ENCODE data around the gene HLA-DQB2. TPM values are rescaled to one million over a fixed set of nuclear protein-coding genes. Genes with fewer than 3 reads are reported as not detected.
"Not testable (repeated sequence)": the region's sequence is repeated elsewhere in the genome, so short reads cannot be mapped to it uniquely, and the experiment has no call there.

Gene HLA-DQB2
- total RNA-seq, 2 donors from 2014 or later: 0.58 to 0.95 TPM

DNA sequence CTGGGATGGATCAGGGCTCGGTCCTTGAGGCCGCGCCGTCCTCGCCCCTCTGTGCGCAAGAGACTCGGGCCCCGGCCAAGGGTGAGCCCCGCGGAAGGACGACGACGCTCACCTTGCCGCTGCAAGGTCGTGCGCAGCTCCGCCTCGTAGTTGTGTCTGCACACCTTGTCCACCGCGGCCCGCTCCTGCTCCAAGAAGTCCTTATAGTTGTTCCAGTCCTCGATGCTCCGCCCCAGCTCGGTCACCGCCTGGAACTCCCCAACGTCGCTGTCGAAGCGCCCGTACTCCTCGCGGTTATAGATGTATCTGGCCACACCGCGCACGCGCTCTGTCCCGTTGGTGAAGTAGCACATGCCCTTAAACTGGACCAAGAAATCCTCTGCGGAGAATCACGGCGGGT is 1.8 kb downstream of the HLA-DQB2 start:
- DNase-seq (no peak), ATAC-seq (no peak)
- intact Hi-C loops (cut with DNase I, micrococcal nuclease): no loop called here

DNA sequence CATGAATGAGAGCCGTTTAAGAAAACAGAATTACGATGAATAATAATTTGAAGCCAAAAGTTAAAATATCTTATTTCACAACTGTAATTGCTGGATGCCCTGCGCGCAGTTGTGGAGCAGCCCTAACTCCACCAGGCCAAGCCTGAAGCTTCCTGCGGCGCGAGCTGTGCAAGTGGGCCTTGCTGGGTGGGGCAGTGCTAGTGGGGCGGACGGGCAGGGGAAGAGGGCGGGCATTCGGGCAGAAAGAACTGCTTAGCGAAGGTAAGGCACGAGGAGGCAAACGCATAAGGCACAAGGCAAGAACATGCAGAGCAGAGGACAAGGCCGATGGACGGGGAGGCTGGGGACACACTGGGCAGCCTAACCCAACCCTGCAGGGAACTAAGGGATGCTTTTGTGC is 2.3 kb downstream of the HLA-DQB2 start:
- intact Hi-C loops (cut with DNase I, micrococcal nuclease): no loop called here
- no peak for ATAC-seq
- DNase-seq: no peak

DNA sequence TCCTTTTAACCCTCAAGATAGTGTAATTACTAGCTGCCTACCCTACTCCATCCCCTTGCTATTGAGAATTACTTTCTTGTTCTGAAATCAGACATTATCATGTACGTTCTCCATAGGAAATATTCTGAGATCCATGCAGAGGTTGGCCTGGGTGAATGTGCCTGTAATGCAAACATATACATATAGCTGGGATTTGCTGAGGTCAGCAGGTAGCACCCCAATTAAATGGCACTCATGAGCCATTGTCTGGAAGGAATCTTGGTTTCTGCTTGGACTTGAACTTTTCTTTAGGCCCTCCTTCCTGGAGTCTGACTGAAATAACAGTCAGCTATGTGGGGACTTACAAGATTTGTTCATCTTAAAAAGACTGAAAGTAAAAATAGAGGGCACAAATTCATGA is 3.7 kb downstream of the HLA-DQB2 start:
- DNase-seq: no peak
- intact Hi-C loops (cut with DNase I, micrococcal nuclease): no loop called here
- no peak for ATAC-seq

DNA sequence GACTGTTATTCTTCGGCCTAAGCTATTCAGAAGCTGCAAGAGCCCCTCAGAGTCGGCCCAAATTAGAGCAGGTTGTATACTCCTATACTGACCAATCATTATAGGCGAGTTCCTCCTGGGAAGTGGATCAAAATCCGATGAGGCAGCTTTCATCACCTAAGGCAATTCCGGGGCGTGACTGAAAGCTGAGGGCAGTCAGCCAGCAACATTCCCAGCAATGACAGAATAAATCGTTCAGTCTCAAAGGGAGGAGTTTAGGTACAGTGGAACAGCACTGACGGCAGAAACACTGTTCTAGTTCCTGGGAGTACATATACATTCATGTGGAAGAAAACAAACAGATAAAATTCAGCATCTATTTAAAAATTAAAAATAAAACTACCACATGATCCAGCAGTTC is 10.8 kb downstream of the HLA-DQB2 start:
- intact Hi-C loops (cut with DNase I, micrococcal nuclease): no loop called here
- ATAC-seq (peak; percentile 100), DNase-seq (peak; percentile 33 to 55)

DNA sequence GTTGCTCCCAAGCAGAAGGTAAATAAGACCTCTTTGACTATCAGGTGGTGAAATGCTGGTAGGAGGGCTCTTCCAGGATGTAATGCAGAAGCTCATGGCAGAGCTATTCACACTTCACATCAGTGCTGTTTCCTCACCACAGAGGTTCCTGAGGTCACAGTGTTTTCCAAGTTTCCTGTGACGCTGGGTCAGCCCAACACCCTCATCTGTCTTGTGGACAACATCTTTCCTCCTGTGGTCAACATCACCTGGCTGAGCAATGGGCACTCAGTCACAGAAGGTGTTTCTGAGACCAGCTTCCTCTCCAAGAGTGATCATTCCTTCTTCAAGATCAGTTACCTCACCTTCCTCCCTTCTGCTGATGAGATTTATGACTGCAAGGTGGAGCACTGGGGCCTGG is 17.7 kb downstream of the HLA-DQB2 start:
- intact Hi-C loops (cut with DNase I, micrococcal nuclease); ATAC-seq; DNase-seq: not testable (repeated sequence)

DNA sequence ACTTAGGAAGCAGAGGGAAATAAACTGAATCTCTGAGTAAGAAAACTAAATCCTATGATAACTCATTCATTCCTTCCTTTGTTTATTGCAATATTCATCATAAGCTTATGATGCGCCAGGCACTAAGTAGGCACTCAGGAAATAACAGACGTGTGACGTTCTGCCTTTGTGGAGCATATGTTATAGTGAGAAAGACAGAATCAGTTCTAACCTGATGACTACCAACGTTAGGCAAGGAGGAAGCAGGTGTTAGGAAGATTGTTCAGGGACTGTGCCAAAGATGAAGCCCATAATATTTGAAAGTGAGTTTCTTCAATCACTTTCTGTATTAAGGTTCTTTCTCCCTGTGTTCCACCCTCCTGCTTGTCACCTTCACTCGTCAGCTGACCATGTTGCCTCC is 18.6 kb downstream of the HLA-DQB2 start:
- DNase-seq (no peak), ATAC-seq (no peak)
- intact Hi-C loops (cut with DNase I, micrococcal nuclease): no loop called here

DNA sequence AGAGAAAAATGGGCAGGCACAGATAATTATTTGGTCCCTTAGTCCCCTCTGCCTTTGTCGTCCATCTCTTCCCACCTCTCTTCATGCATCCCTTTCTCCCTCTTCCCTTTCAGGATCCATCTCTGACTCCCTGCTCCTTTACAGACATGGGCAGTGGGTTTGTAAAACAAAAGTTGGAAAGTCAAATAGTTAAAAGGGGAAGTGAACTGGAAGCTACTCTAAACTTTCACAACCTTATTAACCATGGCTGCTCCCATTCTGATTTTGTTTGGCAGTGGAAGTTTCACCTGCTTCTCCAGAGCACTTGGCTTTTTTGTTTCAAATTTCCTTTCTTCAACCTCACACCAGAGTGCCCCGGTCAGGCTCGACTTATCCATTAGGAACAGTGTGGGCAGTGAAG is 21.0 kb downstream of the HLA-DQB2 start:
- ATAC-seq (no peak), DNase-seq (no peak)
- intact Hi-C loops (cut with DNase I, micrococcal nuclease): no loop called here

DNA sequence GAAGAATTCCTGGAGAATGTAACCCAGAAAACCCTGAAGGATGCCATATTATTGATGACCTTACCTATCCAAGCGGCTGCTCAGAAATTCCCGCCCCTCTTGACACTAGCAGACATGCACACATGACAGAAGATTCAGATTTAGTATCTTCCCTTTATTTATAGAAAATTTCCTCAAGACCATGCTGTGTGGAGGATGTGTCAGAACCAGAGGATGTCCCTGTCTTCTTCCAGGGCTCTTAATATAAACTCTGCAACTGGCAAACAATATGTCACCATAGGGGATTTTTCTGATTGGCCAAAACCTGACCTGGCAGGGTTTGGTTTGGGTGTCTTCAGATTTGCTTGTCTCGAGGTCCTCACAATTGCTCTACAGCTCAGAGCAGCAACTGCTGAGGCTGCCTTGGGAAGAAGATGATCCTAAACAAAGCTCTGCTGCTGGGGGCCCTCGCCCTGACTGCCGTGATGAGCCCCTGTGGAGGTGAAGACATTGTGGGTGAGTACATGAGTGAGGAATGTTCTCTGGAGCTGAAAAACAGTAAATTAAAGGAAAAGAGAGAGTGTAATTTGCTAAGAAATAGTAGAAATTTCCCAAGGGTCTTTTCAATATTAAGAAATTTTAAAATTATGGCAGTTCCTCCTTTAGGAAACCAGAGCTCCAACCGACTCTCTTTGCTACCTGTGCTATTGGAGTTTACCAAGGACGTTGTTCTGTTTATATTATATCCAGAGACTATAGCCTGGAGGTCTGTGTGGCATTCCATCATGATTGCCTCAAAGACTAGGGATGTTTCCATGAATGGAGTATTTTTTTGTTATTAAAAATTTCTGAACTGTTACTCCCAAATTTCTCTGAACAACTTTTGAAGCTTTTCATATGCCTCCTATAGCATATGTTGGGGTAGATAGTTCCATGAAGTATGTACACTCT is 22.0 kb downstream of the HLA-DQB2 start, which contains the start of gene HLA-DQA2:
TSS of gene HLA-DQA2 (plus strand) at position 361 of the 930 bp plus-strand sequence. CDS start at position 414, 53 bp downstream.
- DNase-seq: no peak
- intact Hi-C loops (cut with DNase I, micrococcal nuclease): no loop called here
- ATAC-seq: no peak

DNA sequence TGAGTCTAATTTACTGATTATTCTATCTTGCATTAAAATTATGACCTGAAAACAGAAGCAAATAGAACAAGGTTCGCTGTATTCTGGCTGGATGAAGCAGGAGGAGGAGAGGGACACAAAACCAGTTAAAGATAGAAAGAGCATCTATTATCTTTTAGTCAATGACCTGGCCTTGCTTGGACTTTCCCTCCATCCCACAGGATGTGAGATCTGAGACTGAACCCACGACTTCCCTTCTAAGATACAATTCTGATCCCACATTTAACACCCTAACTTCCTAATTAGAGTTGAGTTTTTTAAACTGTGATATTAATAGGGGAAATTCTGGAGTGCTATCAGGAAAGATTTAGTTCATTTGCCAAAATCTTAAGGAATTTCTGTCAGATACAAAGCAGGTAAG is 25.2 kb downstream of the HLA-DQB2 start:
- no peak for DNase-seq
- intact Hi-C loops (cut with DNase I, micrococcal nuclease): no loop called here
- ATAC-seq: no peak

DNA sequence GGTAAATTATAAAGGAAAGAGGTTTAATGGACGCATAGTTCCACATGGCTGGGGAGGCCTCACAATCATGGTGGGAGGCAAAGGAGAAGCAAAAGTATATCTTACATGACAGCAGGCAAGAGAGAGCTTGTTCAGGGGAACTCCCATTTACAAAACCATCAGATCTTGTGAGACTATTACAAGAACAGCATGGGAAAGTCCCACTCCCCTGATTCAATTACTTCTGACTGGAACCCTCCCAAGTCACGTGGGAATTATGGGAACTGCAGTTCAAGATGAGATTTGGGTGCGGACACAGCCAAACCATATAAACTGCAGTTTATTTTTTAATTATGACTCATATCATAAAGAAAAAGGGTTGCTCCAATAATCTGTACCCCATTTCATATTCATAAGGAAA is 44.5 kb downstream of the HLA-DQB2 start:
- intact Hi-C loops (cut with DNase I, micrococcal nuclease): no loop called here
- DNase-seq (no peak), ATAC-seq (no peak)

DNA sequence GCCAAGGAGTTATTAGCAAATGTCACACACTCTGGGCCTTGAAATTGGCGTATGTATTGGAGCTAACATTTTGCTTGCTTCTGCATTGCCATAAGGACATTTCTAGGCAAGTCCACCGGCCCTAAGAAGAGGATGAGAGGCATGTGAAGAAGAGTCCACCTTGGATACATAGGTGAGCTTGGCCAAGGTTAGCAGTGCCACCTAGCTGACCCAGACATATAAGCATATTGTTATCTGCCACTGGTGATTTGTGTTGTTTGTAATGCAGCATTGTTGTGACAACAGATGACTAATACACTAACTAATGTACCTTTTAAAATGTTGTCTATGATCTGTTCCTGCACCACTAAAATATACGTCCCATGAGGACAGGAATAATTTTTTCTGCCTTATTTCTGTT is 46.9 kb downstream of the HLA-DQB2 start:
- no peak for ATAC-seq
- intact Hi-C loops (cut with DNase I, micrococcal nuclease): no loop called here

DNA sequence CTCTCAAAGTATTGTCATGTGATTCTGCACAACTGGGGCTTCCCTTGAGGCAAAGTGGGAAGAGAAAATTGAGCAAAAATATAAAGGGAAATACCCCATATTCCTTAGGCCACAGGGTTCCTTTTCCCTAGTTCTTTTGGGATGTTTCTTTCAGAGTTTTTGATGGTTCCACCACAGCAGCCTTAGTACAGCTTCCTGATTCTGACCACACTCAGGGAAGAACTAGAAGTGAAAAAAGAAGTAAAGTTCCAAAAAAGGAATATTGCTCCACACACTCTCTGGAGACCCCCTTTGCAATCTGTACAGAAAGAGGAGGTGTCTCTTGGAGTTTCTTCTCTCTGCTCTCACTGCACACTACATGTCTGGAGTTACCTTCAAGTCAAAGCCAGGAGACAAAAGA is 50.1 kb downstream of the HLA-DQB2 start:
- DNase-seq (no peak), ATAC-seq (no peak)
- intact Hi-C loops (cut with DNase I, micrococcal nuclease): no loop called here

More for the DNA sequence above, 46.9 kb downstream of the HLA-DQB2 start:
- DNase-seq: no peak

DNA sequence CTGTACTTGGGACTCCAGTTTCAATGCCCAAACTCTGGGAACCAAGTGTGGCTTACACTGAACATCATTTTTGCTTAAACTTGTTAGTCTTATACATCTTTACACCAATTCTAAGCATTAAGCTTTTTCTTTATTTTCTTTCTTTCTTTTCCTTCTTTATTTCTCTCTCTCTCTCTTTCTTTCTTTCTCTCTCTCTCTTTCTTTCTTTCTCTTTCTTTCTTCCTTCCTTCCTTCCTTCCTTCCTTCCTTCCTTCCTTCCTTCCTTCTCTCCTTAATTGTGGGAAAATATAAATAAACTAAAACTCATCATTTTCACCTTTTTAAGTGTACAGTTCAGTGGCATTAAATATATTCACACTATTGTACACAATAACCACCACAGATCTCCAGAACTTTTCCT is 53.7 kb downstream of the HLA-DQB2 start:
- DNase-seq: no peak
- no peak for ATAC-seq
- intact Hi-C loops (cut with DNase I, micrococcal nuclease): loop anchor here (10.0 kb wide), 2 partner anchors 75 to 295 kb away; no protein-coding TSS in a partner anchor

Small RNA genes within 50 kb of the gene (microRNA-seq; reads per million reads assigned to microRNA genes)
- gene MIR3135B: 0 reads per million in 2 donors

Other genes with a start within 250 kb of the HLA-DQB2 start
- 100 to 1,000 TPM in 1 of 2 donors, 10 to 100 TPM in 1; 15.6 to 121 TPM for gene HLA-DRB5, start 233.2 kb downstream of the HLA-DQB2 start, total RNA-seq
- 100 to 1,000 TPM in 1 of 2 donors, 10 to 100 TPM in 1; 34.7 to 191 TPM for gene HLA-DRB1, start 173.7 kb downstream of the HLA-DQB2 start, total RNA-seq
- 10 to 100 TPM in 1 of 2 donors, 1 to 10 TPM in 1; 5.1 to 45.0 TPM for gene HLA-DQA1, start 126.1 kb downstream of the HLA-DQB2 start, total RNA-seq
- gene HLA-DQB1, start 96.9 kb downstream of the HLA-DQB2 start, total RNA-seq: 10 to 100 TPM in 1 of 2 donors, 1 to 10 TPM in 1; 6.6 to 39.3 TPM
- 1 to 10 TPM in 1 of 2 donors, not detected in 1; 1.2 TPM for gene HLA-DQA2, start 22.1 kb downstream of the HLA-DQB2 start, total RNA-seq
- gene HLA-DOB, start 53.5 kb upstream of the HLA-DQB2 start, total RNA-seq: 1 to 10 TPM in 1 of 2 donors, under 1 TPM in 1; 0.64 to 1.7 TPM
- gene TAP2, start 75.2 kb upstream of the HLA-DQB2 start, total RNA-seq: 100 to 1,000 TPM in 1 of 2 donors, 10 to 100 TPM in 1; 38.9 to 109 TPM
- gene PSMB8, start 80.5 kb upstream of the HLA-DQB2 start, total RNA-seq: 100 to 1,000 TPM; 110 to 168 TPM
- gene TAP1, start 90.2 kb upstream of the HLA-DQB2 start, total RNA-seq: 100 to 1,000 TPM in 1 of 2 donors, 10 to 100 TPM in 1; 73.5 to 118 TPM
- gene PSMB9, start 90.7 kb upstream of the HLA-DQB2 start, total RNA-seq: 10 to 100 TPM; 26.3 to 72.2 TPM
- 10 to 100 TPM in 1 of 2 donors, 1 to 10 TPM in 1; 4.0 to 21.3 TPM for gene HLA-DMB, start 177.5 kb upstream of the HLA-DQB2 start, total RNA-seq
- 10 to 100 TPM; 11.8 to 22.1 TPM for gene HLA-DMA, start 189.6 kb upstream of the HLA-DQB2 start, total RNA-seq
- gene BRD2, start 205.1 kb upstream of the HLA-DQB2 start, total RNA-seq: 100 to 1,000 TPM; 128 TPM
- 1 to 10 TPM in 1 of 2 donors, under 1 TPM in 1; 0.92 to 4.7 TPM for gene HLA-DOA, start 246.1 kb upstream of the HLA-DQB2 start, total RNA-seq